Left ventricle myocardium inferior (tissue), 1 donor: Measurements from ENCODE around the gene ADM2. TPM values are rescaled to one million over a fixed set of nuclear protein-coding genes. Genes with fewer than 3 reads are reported as not detected.
A peak's percentile ranks its signal among the peaks of the same experiment; 100 is the strongest.

Experiments
- DNase-seq: peaks from one replicate; pipeline ENCODE4 v3.0.0-alpha.2; 2020
- H3K27ac ChIP-seq: fragments of 200-600 bp; replicated peaks from 2 replicates; pipeline ENCODE4 v1.8.0; 2021
- H3K27me3 ChIP-seq: fragments of 200-600 bp; 2 replicates; pipeline ENCODE4 v1.8.0; 2021; ENCODE audit warnings: low read depth
- H3K36me3 ChIP-seq: fragments of 200-600 bp; 2 replicates; pipeline ENCODE4 v1.8.0; 2021
- H3K4me1 ChIP-seq: fragments of 200-600 bp; 2 replicates; pipeline ENCODE4 v1.8.0; 2021
- H3K4me3 ChIP-seq: fragments of 200-600 bp; 2 replicates; pipeline ENCODE4 v1.8.0; 2021; ENCODE audit warnings: mild to moderate bottlenecking, moderate library complexity
- H3K9me3 ChIP-seq: fragments of 200-600 bp; replicated peaks from 2 replicates; pipeline ENCODE4 v1.8.0; 2021
- intact Hi-C: fragments of 100-400 bp; cut with micrococcal nuclease; formaldehyde crosslinking; loops from one replicate; pipeline ENCODE4 v1.11.0; 2022
- total RNA-seq: library from RNA; stranded (reverse); fragmentation: NEBNext Ultra II Directional; extraction: Animal tissue kit (Norgen Biotek cat#: 25700); gene quantifications from one replicate; pipeline ENCODE4 v1.2.1, GENCODE V29; 2021
- TF ChIP-seq, protein P1 (sequence below): fragments of 200-600 bp; IDR thresholded peaks from 2 replicates; pipeline ENCODE4 v1.8.0; 2021; ENCODE audit warnings: antibody characterized with exemption, mild to moderate bottlenecking, borderline replicate concordance
- donor health status: DM: no; HTN: yes; CAD: no; lungs with severe emphysema.

ADM2 gene
- total RNA-seq, 1 donor from 2014 or later = not detected

DNA sequence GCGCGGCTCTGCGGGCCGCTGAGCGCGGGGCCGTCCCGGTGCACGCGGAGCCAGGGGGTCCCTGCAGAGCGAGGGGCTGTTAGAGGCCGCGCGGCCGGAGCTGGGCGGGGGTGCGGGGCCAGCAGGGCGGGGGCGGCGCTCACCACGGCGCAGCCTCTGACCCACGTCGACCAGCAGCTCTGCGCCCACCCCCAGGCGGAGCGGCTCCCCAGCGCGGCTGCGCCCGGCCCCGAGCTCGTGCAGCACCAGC, 44.4 kb downstream of the ADM2 start:
- Histone ChIP-seq H3K27me3 (peaks cover 18% of the 10 kb centered on the region), H3K36me3 (peaks cover 33% of the 10 kb centered on the region), H3K27ac (peak overlapping the region; percentile 97), H3K4me1 (peaks cover 72% of the 10 kb centered on the region), H3K9me3 (no peaks in the 10 kb centered on the region), H3K4me3 (peak overlapping the region; percentile 79)
- intact Hi-C loops = no loop called here
- no peak for DNase-seq
- TF ChIP-seq, protein P1, sequence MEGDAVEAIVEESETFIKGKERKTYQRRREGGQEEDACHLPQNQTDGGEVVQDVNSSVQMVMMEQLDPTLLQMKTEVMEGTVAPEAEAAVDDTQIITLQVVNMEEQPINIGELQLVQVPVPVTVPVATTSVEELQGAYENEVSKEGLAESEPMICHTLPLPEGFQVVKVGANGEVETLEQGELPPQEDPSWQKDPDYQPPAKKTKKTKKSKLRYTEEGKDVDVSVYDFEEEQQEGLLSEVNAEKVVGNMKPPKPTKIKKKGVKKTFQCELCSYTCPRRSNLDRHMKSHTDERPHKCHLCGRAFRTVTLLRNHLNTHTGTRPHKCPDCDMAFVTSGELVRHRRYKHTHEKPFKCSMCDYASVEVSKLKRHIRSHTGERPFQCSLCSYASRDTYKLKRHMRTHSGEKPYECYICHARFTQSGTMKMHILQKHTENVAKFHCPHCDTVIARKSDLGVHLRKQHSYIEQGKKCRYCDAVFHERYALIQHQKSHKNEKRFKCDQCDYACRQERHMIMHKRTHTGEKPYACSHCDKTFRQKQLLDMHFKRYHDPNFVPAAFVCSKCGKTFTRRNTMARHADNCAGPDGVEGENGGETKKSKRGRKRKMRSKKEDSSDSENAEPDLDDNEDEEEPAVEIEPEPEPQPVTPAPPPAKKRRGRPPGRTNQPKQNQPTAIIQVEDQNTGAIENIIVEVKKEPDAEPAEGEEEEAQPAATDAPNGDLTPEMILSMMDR = no peak

DNA sequence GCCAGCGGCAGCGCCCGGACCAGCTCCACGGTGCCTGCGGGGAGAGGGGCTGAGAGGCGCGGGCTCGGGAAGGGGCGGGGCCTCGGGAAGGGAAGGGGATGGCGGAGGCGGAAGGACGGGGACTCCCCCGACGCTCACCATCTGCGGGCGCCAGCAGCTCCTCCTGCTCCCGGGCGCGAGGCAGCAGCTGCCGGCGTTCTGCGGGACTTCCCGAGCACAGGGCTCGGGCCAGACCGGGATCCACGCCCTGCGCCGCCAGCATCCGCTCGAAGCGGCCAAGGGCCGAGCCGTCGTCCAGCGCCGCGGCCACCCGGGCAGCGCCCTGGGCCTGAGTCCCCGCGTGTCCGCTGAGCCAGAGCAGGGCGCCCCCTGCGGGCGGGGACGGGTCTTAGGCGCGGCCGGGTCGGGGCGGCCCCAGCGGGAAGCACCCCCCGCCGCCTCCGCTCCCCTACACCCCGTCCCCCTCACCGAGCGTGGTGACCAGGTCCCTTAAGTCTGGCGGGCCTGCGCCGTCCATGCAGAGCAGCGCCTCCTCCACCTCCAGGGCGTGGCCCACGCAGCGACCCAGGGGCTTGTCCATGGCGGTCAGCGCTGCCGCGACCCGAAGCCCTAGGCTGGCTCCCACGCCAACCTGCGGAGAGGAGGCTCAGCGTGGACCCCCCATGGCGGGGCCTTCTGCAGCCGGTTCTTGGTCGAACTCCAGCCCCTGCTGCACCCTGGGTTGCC, 44.9 kb downstream of the ADM2 start:
- TF ChIP-seq, protein P1 = peak; percentile 76
- Histone ChIP-seq H3K9me3 (no peaks in the 10 kb centered on the region), H3K4me1 (peaks cover 77% of the 10 kb centered on the region), H3K36me3 (peaks cover 29% of the 10 kb centered on the region), H3K4me3 (peak overlapping the region; percentile 79), H3K27ac (peak overlapping the region; percentile 97), H3K27me3 (peaks cover 23% of the 10 kb centered on the region)
- DNase-seq = peak; percentile 85
- intact Hi-C loops = no loop called here

DNA sequence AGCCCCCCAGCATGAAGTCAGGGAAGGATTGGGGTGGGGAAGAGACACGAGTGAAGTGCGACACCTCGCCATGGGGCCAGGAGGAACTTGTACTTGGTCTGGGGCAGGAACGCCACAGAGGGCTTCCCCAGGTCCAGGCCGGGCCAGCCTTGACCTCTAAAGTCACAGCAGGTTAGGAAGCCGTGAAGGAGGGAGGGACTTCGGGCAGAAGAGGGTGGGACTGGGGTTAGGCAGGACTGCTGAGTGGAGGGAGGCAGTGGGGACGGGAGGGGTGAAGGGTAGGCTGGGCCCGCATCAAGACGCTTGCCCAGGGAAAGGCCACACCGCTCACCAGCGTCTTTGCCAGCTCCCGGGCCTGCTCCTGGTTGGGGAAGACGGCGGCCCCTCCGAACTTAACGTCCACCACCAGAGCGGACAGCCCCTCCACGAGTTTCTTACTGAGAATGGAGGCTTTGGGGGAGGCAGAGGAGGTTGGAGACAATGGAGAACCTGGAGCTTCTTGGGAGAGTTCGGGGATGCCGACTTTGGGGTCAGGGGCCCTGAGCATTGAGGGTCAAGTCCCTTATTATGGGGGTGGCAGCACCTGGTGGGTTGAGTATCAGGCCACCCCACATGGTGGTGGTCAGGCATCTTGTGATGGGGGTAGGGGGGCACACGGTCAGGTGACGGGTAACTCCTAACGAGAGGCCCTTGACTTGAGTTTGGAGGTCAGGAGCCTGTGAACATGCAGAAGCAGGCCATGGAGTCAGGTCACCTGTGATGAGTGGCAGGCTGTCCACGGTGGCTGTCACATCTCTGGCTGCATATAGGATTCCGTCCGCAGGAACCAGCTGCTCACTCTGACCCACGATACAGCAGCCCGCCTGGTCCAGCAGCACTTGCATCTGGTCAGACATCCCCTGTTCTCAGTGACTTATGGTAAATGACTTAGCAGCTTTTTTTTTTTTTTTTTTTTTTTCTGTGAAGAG, 45.8 kb downstream of the ADM2 start:
- H3K9me3 ChIP-seq = no peaks in the 10 kb centered on the region
- H3K4me1 ChIP-seq = peaks cover 85% of the 10 kb centered on the region
- H3K27me3 ChIP-seq = peaks cover 31% of the 10 kb centered on the region
- H3K27ac ChIP-seq = peak overlapping the region; percentile 97
- peaks cover 20% of the 10 kb centered on the region for H3K36me3 ChIP-seq
- TF ChIP-seq, protein P1 = no peak
- intact Hi-C loops = no loop called here
- H3K4me3 ChIP-seq = peak overlapping the region; percentile 79
- DNase-seq = peak; percentile 65

DNA sequence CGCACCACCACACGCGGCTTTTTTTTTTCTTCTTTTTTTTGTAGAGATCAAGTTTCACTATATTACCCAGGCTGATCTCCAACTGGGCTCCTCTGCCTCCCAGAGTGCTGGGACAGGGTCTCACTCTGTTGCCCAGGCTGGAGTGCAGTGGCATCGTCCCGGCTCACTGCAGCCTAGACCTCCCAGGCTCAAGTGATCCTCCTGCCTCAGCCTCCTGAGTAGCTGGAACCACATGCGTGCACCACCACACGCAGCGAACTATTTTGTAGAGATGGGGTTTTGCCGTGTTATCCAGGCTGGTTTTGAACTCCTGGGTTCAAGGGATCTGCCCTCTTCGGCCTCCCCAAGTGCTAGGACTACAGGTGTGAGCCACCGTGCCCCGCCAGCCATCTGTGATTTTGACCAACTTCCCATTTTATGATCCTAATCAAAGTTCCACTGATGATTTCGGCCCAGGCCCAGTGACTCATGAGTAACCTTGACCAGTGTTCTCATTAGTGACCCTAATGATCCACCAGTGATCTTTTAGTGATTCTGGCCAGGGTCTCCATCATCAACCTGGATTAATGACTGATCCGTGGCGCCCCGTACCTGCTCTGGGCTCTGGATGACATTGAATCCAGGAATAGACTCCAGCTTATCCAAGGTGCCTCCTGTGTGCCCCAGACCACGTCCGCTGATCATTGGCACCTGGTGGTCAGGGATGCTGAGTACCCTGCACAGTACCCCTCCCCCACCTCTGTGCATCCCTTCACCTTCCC, 46.8 kb downstream of the ADM2 start:
- DNase-seq = no peak
- Histone ChIP-seq H3K4me1 (peaks cover 94% of the 10 kb centered on the region), H3K27ac (peak overlapping the region; percentile 94)

More for the DNA sequence above, 46.8 kb downstream of the ADM2 start:
- TF ChIP-seq, protein P1 = no peak
- intact Hi-C loops = no loop called here
- Histone ChIP-seq H3K4me3 (no peak overlapping the region), H3K9me3 (no peaks in the 10 kb centered on the region), H3K27me3 (peaks cover 41% of the 10 kb centered on the region), H3K36me3 (peaks cover 11% of the 10 kb centered on the region)
